Measurements from ENCODE around the gene FNDC11.

FNDC11 gene

DNA sequence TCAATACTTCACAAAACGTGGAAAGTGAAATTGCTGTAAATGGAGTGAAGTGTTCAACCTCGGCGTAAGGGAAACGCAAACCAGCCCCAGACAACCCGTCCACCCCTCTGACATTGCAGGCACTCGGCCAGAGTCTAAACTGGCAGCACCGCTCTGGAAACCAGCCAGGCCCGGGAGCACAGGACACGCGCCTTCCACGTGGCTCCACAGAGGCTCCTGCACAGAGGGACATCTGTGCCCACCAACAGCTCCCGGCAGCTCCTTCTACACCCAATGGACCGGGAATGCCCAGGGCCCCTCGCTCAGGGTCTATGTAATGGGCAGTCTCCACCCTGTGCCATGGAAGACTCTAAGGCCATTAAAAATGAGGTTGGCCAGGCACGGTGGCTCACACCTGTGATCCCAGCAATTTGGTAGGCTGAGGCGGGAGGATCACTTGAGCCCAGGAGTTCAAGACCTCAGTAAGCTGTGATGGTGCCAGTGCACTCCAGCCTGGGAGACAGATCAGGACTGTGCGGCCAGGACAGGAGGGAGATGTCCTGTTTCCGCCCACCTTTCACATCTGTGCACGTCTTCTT is 23.4 kb downstream of the FNDC11 start:
- H3K36me3 ChIP-seq (replicated peaks): no peaks in the 10 kb centered on the region
- H3K27ac ChIP-seq: no peak overlapping the region
- DNase-seq: no peak
- TF ChIP-seq, protein P1, sequence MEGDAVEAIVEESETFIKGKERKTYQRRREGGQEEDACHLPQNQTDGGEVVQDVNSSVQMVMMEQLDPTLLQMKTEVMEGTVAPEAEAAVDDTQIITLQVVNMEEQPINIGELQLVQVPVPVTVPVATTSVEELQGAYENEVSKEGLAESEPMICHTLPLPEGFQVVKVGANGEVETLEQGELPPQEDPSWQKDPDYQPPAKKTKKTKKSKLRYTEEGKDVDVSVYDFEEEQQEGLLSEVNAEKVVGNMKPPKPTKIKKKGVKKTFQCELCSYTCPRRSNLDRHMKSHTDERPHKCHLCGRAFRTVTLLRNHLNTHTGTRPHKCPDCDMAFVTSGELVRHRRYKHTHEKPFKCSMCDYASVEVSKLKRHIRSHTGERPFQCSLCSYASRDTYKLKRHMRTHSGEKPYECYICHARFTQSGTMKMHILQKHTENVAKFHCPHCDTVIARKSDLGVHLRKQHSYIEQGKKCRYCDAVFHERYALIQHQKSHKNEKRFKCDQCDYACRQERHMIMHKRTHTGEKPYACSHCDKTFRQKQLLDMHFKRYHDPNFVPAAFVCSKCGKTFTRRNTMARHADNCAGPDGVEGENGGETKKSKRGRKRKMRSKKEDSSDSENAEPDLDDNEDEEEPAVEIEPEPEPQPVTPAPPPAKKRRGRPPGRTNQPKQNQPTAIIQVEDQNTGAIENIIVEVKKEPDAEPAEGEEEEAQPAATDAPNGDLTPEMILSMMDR (IDR thresholded peaks at IDR 0.05; ENCODE audit: low read depth, low read length, missing control alignments): no peak
- in situ Hi-C loops (cut with HindIII; ENCODE audit: low pct_ligation_motif_present, low sequenced_read_pairs): loop anchor here (25.0 kb wide), 2 partner anchors 110 to 310 kb away; partner anchors contain the start of genes DNAJC5 and TNFRSF6B
- no peaks in the 10 kb centered on the region for H3K27me3 ChIP-seq (replicated peaks)
- no peak overlapping the region for H3K4me3 ChIP-seq (ENCODE audit: low read depth, low read length)

DNA sequence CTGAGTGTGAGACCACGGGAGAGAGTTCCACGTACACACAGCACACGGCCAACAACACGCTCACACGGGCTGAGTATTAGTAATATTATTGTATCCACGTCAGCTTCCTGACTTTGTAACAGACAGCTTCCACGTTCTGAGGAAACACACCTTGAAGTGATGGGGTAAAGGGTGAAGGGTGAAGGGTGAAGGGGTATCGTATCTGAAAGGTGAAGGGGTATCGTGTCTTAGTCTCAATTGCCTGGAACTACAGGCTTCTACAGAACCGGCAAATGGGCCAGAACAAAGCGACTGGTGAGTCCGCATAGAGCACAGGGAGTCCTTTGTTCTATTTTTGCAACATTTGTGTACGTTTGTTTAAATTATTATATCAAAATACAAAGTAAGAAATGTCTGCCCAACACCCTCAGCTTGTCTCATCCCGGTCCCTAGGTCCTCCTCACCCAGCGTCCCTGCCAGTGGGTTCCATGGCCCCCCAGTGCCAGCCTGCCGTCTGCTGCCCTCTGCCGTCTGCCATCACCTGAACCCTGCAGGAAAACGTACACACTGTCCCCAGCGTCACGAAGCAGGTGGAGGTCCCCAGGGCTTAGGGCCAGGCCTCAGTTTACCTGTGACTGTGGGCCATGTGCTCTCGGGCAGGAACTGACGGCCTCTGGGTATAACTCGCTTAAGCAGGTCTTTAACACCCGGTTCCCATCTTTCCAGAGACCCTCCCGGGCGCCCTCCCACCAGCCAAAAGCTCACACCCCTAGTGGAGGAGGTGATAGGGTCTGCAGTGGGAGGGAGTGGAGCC is 24.5 kb downstream of the FNDC11 start:
- in situ Hi-C loops (cut with HindIII; ENCODE audit: low pct_ligation_motif_present, low sequenced_read_pairs): loop anchor here (25.0 kb wide), 2 partner anchors 109 to 309 kb away; partner anchors contain the start of genes DNAJC5 and TNFRSF6B
- no peak for DNase-seq
- H3K27me3 ChIP-seq (replicated peaks): no peaks in the 10 kb centered on the region
- no peak overlapping the region for H3K27ac ChIP-seq
- H3K36me3 ChIP-seq (replicated peaks): no peaks in the 10 kb centered on the region
- TF ChIP-seq, protein P1 (IDR thresholded peaks at IDR 0.05; ENCODE audit: low read depth, low read length, missing control alignments): no peak
- no peak overlapping the region for H3K4me3 ChIP-seq (ENCODE audit: low read depth, low read length)

DNA sequence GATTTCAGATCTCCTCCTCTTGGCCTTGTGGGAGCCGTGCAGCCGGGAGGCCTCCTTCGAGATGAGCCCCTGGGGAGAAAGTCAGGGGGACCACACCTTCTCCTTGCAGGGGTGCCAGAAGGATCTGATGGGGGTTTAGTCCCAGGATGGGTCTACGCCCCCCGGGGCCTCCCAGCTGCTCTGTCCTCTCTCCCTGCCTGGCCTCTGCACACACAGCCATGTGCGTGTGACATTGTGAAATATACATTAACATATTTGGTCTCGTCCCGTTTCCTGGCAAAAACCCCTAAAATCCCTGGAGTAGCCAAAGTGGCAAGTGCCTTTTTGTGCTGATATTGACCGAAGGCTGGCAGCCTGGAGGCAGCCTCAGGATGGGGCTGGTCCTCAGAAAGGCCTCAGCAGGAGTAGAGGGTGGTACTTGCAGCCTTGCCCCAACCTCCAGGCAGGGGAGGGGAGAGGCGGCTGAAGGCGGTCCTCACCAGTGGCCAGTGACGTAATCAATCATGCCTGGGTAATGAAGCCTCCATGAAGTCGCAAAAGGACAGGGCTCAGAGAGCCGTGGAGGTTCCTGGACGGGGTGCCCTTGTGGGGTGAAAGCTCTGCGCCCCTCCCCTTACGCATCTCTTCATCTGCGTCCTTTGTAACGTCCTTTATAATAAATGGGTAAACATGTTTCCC is 25.2 kb downstream of the FNDC11 start:
- TF ChIP-seq, protein P1 (IDR thresholded peaks at IDR 0.05; ENCODE audit: low read depth, low read length, missing control alignments): no peak
- Histone ChIP-seq H3K27ac (no peak overlapping the region), H3K4me3 (ENCODE audit: low read depth, low read length) (no peak overlapping the region), H3K36me3 (replicated peaks) (no peaks in the 10 kb centered on the region), H3K27me3 (replicated peaks) (no peaks in the 10 kb centered on the region)
- DNase-seq: no peak
- in situ Hi-C loops (cut with HindIII; ENCODE audit: low pct_ligation_motif_present, low sequenced_read_pairs): loop anchor here (25.0 kb wide), 2 partner anchors 108 to 308 kb away; partner anchors contain the start of genes DNAJC5 and TNFRSF6B

DNA sequence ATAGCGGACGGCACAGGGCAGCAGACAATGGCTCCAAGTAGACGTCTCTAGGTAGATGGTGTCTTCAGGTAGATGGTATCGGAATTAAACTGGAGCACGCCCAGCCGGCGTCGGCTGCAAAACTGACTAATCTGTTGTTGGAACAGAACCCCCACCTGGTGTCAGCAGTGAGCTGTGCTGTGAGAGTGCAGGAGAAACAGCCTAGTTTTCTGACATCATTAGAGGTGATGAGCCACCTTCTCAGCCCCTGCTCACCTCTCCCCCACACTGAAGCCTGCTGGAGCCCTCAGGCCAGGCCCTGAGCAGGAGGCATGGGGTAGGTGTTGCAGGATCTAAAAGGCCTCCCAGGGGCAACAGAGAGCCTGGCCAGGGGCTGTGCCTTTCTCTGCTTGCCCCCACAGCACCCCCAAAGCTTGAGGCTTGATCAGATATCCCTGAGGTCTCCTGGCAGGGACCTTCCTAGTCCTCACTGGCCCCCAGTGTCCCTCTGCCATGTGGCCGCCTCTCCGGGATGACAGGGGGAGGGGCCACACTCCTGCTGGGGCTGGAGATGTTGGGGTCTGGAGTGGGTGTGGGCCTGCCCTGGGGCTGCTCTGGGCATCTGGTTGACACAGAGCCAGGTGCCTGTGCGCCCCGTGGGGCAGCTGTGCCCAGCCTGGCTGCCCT is 27.0 kb downstream of the FNDC11 start:
- TF ChIP-seq, protein P1 (IDR thresholded peaks at IDR 0.05; ENCODE audit: low read depth, low read length, missing control alignments): peak; percentile 73
- no peaks in the 10 kb centered on the region for H3K27me3 ChIP-seq (replicated peaks)
- H3K27ac ChIP-seq: no peak overlapping the region
- DNase-seq: peak; percentile 31
- H3K36me3 ChIP-seq (replicated peaks): no peaks in the 10 kb centered on the region
- in situ Hi-C loops (cut with HindIII; ENCODE audit: low pct_ligation_motif_present, low sequenced_read_pairs): loop anchor here (25.0 kb wide), 2 partner anchors 106 to 306 kb away; partner anchors contain the start of genes DNAJC5 and TNFRSF6B
- no peak overlapping the region for H3K4me3 ChIP-seq (ENCODE audit: low read depth, low read length)

DNA sequence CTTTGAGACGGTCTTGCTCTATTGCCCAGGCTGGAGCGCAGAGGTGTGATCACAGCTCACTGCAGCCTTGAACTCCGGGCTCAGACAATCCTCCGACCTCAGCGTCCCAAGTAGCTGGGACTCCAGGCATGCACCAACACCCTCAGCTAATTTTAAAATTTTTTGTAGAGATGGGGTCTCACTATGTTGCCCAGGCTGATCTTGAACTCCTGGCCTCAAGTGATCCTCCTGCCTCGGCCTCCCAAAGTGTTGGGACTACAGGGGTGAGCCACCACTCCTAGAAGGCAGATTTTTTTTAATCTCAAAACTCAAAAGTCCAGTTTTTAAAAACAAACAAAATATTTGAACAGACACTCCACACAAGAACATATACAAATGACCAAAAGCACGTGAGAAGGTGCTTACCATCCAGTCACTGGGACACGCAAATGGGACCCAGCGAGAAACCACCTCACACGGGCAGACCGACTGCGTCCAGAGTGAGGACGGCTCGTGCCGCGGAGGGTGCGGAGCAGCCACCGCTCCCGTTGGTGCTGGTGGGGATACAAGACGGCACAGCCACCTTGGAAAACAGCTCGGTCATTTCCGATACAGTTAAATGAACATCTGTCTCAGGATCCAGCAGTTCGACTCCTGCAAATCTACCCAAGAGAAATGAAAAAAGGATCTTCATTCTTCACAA is 28.6 kb downstream of the FNDC11 start:
- TF ChIP-seq, protein P1 (IDR thresholded peaks at IDR 0.05; ENCODE audit: low read depth, low read length, missing control alignments): no peak
- DNase-seq: no peak
- H3K27ac ChIP-seq: no peak overlapping the region
- H3K27me3 ChIP-seq (replicated peaks): no peaks in the 10 kb centered on the region
- in situ Hi-C loops (cut with HindIII; ENCODE audit: low pct_ligation_motif_present, low sequenced_read_pairs): loop anchor here (25.0 kb wide), 2 partner anchors 105 to 305 kb away; partner anchors contain the start of genes DNAJC5 and TNFRSF6B
- H3K4me3 ChIP-seq (ENCODE audit: low read depth, low read length): peak overlapping the region; percentile 29
- H3K36me3 ChIP-seq (replicated peaks): no peaks in the 10 kb centered on the region

Measured in brain microvascular endothelial cell (primary cell).